GM12872 (cell line): ENCODE results near the gene CCL24.

Experiments
- TF ChIP-seq, protein P1 (sequence below): IDR thresholded peaks from 3 replicates; pipeline ENCODE4 v1.5.1; 2011; ENCODE audit warnings: low read depth, mild to moderate bottlenecking, low read length, moderate library complexity; ENCODE audit not compliant: insufficient read depth

Gene CCL24

GRCh38 chr7:75813084-75813483, 522 bp downstream of the CCL24 start:
- TF ChIP-seq, protein P1, sequence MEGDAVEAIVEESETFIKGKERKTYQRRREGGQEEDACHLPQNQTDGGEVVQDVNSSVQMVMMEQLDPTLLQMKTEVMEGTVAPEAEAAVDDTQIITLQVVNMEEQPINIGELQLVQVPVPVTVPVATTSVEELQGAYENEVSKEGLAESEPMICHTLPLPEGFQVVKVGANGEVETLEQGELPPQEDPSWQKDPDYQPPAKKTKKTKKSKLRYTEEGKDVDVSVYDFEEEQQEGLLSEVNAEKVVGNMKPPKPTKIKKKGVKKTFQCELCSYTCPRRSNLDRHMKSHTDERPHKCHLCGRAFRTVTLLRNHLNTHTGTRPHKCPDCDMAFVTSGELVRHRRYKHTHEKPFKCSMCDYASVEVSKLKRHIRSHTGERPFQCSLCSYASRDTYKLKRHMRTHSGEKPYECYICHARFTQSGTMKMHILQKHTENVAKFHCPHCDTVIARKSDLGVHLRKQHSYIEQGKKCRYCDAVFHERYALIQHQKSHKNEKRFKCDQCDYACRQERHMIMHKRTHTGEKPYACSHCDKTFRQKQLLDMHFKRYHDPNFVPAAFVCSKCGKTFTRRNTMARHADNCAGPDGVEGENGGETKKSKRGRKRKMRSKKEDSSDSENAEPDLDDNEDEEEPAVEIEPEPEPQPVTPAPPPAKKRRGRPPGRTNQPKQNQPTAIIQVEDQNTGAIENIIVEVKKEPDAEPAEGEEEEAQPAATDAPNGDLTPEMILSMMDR = no peak

DNA sequence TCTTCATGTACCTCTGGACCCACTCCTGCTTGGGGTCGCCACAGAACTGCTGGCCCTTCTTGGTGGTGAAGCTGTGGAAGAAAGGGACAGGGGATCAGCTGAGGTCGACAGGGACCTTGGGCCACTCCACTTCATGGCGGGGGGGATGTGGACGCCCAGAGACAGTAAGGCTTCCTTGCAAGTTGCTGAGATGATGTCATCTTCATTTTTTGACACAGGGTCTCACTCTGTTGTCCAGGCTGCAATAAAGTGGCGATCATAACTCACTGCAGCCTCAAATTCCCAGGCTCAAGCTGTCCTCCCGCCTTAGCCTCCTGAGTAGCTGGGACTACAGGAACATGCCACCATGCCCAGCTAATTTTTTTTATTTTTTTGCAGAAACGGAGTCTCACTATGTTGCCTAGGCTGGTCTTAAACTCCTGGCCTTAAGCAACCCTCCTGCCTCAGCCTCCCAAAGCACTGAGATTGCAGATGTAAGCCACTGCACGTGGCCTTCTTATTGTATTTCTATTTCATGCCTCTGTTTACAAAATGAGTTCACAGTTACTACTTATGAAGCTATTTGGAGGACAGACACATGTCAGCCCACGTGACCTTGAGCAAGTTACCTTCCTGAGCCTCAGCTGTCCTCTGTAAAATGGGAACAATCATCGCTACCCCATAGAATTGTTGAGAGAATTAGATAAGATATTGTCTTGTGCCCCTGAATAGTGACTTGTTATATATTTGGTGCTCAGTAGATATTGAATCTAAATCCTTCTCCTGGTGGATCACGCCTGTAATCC, 1.5 kb downstream of the CCL24 start:
- TF ChIP-seq, protein P1 = no peak

DNA sequence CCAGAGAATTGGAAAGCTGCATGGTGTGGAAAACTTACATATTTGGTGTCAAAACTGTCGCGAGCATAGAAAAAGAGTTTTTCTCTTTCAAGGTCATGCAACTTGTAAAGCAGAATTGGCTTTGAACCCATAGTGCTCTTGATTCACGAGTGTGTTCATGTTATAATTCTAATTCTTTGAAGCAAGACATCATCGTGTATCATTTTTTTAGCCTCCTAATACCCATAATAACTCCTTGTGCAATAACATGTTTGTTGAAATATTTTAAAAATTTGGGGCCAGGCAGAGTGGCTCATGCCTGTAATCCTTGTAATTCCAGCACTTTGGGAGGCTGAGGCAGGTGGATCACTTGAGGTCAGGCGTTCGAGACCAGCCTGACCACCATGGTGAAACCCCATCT, 4.2 kb downstream of the CCL24 start:
- TF ChIP-seq, protein P1 = no peak

GRCh38 chr7:75808106-75808505, 5.5 kb downstream of the CCL24 start:
- TF ChIP-seq, protein P1 = no peak

DNA sequence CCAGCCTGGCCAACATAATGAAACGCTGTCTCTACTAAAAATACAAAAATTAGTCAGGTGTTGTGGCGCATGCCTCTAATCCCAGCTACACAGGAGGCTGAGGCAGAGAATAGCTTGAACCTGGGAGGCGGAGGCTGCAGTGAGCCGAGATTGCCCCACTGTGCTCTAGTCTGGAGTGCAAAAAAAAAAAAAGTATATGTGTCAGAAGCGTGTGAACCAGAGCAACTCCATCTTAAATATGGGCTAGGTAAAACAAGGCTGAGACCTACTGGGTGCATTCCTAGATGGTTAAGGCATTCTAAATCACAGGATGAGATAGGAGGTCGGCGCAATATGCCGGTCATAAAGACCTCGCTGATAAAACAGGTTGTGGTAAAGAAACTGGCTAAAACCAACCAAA, 6.2 kb downstream of the CCL24 start:
- TF ChIP-seq, protein P1 = no peak

GRCh38 chr7:75806560-75807307, 6.9 kb downstream of the CCL24 start:
- TF ChIP-seq, protein P1 = no peak

DNA sequence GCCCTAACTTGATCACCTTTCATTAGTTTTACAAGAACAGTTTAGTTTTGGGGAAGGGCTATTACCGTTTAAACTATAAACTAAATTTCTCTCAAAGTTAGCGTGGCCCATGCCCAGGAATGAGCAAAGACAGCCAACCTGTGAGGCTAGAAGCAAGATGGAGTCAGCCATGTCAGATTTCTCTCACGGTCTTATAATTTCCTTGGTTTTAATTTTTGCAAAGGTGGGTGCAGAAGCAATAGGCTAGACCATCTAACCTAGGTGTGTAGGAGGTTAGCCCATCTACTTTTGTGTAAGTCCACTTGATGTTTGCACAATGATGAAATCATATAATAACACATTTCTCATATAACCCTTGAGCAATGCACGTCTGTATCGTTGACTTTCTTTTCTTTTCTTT, 8.9 kb downstream of the CCL24 start:
- TF ChIP-seq, protein P1 = no peak
